Inflammatory macrophage treated with lipopolysaccharide for 1 hour (primary cell): ENCODE data around the gene ZNF239.
"Not testable (repeated sequence)": the region's sequence is repeated elsewhere in the genome, so short reads cannot be mapped to it uniquely, and the experiment has no call there.

Source experiments
- DNase-seq, 2 donors: peaks; one replicate each; pipeline ENCODE4 v3.0.0-alpha.2; 2020 to 2022

ZNF239 gene

DNA sequence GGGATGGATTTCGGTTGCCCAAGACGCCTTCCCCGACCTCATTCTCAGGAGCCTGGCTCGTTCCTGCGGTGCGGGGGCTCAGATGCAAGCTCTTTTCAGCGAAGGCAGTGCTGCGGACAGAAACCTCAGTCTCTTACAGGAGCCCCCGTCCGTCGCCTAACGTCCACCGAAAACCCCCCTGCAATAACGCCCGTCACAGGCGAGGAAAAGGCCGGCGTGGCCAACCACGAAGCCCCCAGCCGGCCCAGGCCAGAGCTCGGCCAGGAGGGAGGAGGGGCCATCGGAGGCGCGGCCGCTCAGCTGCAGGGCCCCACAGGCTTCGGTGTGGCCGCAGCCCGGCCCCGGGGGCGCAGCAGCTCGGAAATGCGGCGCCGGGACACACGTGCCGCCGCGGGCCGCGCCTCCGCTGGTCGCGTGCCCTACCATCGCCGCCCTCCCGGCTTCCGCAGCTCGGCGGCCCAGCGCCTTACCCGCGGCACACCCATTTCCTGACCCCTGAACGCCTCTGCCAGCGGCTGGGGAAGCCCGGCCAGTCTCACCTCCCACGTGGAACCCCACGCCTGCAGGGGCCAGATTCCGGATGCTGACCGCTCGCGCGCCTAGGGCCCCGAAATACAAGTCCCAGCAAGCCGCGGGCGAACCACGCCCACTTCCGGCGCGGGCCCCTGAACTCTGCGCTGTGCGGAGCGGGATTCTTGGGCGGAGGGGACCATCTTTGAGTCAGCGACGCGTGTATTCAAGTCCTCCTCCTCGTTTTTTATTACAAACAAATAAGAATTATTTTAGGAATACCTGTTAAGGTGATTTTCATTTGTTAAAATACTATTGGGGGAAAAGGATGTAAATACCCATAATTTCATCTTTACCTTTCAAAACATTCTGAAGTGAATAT lies at the start of gene ZNF239:
ZNF239 (minus strand) TSS at position 616 of the 892 bp plus-strand sequence. CDS start 16,537 bp downstream, outside the sequence.
- DNase-seq = peak; percentile 71 to 82

DNA sequence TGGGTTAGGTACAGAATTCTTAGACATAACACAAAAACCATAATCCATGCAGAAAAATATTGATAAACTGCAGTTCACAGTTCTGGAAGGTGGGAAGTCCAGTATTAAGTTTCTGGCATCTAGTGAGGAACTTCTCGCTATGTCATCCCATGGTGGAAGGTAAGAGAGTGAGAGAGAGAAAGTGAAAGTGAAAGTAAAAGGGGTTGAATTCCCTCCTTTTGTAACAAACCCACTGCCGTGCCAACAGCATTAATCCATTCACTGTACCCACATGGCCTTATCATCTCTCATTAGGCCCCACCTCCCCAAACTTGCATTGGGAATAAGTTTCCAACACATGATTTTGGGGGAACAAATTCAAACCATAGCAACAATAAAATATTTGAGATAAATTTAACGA lies 48.9 kb upstream of the ZNF239 start:
- no peak for DNase-seq

DNA sequence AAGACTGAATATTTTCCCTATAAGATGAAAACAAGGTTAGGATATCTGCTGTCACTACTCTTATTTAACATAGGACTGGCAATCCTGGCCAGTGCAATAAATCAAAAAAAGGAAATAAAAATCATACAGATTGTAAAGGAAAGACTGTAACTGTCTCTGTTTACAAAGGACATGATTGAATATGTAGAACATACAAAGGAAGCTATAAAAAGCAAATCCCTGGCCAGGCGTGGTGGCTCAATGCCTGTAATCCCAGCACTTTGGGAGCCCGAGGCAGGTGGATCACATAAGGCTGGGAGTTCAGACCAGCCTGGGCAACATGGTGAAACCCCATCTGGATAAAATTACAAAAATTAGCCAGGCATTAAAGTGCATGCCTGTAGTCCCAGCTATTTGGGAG lies 47.6 kb upstream of the ZNF239 start:
- no peak for DNase-seq

DNA sequence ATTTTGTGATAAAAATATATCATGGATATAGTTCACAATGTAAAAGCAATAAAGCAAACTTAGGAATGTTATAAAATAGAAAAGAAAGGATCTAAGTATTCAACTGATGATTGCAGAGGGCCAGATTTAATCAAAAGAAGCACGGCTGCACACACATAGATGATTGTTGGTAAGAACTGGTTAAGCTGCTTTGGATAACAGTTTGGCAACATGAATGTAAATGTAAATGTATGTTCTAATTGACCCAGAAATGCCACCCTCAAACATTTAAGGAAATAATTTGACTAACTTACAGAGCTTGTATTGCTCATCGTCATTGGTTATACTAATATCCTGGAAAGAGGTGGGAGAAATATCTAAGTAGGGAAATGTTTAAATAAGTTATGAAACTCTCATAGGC lies 45.0 kb upstream of the ZNF239 start:
- DNase-seq = no peak

DNA sequence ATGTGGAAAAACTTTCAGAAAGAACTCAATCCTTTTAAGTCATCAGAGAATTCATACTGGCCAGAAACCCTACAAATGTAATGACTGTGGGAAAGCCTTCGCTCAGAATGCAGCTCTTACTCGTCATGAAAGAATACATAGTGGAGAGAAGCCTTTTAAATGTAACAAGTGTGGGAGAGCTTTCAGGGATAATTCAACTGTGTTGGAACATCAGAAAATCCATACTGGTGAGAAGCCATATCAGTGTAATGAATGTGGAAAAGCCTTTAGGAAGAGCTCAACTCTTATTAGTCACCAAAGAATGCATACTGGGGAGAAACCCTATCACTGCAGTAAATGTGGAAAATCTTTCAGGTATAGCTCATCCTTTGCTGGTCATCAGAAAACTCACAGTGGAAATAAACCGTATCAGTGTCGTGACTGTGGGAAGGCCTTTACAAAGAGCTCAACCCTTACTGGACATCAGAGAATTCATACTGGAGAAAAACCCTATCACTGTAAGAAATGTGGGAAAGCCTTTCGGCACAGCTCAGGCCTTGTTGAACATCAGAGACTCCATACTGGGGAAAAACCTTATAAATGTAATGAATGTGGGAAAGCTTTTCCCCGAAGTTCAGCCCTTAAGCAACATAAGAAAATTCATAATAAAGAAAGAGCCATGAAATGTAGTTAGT lies 42.4 kb upstream of the ZNF239 start:
- no peak for DNase-seq

DNA sequence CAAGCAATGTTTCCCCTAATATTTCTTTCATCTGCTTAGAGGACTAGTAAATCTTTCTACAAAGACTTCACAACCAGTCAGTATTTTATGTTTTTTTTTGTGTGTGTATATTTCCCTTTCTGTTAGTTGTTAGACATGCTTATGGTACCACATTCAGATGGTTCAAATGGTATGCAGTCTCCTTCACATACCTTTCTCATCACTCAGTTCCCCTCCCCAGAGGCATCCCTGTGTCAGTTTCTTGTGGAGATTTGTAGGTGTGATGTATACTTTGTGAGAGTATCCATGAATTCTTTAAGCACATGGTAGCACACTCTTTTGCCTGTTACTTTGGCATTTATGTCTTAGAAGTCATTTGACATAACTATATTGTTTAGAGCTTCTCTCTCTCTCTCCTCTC lies 36.2 kb upstream of the ZNF239 start:
- no peak for DNase-seq

DNA sequence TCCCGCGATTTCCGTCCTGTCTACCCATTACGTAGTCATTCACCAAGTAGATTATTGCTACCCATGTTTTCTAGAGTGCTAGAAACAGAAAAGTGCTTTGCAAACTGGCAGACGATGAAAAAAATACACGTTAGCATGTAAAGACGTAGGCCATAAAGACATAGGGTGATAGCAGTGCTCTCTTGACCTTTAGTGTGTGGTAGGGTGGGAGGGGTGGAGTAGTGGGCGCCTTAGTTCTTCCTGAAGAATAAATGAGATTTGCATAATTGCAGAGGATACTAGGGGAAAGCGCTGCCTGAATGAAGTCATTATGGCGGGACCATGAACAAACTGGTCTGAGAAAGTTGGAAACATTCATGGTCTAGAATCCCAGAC lies 32.8 kb upstream of the ZNF239 start:
- no peak for DNase-seq

DNA sequence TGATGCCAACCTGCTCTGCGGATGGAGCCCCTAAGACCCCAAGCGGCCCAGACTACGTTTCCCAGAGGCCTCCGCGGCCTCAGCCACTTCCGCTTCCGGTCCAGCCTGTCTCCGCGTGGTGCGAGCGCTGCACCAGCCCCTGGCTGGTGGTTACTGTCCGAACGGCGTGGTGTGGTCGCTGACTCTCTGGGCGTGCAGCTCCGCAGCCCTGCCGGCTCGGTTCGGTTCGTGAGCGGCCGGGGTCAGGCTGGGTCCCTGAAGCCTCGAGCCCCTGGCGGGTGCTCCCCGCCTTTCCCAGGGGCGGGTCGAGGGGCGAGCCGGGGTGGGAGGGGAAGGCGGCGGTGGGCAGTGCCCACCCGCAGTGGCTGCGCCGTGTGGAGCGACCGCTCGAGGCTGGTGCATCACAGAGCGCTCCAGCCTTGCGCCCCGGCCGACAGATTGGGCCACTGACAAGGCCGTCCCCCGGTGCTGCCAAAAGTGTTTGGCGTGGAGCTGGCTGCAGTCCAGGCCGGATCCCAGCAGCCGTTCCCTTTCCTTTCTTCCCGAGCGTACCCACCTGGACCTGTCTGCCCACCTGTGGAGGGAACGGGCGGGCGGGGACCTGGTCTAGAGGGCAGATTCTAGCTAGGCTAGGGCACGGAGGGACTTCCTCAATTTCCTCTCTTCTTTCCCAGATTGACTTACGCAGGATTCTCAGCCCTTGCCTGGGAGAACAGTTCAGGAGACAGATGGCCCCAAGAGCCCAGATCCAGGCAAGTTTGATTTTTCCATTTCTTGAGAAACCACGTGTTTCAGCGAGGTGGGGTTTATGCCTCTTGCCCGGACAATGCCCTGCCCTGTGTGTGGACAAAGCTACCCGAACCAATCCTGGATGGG lies 32.1 kb upstream of the ZNF239 start, which contains the start of gene ZNF485:
ZNF485 (plus strand) TSS at position 116 of the 876 bp plus-strand sequence; CDS start at position 729, 613 bp downstream.
- DNase-seq = peak; percentile 38 to 42

DNA sequence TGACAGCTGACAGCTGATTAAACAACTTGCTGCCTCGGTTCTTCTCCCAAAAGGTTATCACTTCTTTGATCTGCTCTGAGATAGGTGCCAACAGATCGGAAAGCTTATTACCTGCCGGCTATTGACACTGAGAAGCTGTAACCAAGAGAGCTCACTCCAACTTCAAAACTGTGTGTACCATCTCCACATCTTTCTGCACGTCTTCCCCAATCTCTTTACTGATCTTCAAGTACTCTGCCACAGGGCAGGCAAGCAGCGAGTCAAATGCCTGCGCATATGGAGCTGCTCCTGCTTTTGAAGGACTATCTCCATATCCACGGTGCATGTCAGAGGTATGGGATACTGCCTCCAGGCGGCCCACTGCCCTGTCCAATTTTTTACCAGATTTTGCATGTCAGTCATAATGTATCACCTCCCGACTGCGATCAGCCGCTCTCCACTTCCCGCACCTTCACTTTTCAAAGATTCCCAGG lies 31.5 kb upstream of the ZNF239 start:
- no peak for DNase-seq

DNA sequence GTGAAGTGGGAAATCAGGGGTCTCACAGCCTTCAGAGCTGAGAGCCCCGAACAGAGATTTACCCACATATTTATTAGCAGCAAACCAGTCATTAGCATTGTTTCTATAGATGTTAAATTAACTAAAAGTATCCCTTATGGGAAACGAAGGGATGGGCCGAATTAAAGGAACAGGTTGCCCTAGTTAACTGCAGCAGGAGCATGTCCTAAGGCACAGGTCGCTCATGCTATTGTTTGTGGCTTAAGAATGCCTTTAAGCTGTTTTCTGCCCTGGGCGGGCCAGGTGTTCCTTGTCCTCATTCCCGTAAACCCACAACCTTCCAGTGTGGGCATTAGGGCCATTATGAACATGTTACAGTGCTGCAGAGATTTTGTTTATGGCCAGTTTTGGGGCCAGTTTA lies 27.2 kb upstream of the ZNF239 start:
- DNase-seq = not testable (repeated sequence)

DNA sequence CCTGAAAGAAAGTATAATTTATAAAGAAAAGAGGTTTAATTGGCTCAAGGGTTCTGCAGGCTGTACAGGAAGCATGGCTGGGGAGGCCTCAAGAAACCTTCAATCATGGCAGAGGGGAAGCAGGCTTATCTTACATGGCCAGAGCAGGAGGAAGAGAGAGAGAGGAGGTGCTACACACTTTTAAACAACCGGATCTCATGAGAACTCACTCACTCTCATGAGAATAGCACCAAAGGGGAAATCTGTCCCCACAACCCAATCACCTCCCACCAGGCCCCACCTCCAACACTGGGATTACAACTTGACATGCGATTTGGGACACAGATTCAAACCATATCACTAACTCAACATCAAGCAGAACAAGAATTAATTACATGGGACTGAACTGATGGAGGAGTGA lies 24.9 kb upstream of the ZNF239 start:
- no peak for DNase-seq

DNA sequence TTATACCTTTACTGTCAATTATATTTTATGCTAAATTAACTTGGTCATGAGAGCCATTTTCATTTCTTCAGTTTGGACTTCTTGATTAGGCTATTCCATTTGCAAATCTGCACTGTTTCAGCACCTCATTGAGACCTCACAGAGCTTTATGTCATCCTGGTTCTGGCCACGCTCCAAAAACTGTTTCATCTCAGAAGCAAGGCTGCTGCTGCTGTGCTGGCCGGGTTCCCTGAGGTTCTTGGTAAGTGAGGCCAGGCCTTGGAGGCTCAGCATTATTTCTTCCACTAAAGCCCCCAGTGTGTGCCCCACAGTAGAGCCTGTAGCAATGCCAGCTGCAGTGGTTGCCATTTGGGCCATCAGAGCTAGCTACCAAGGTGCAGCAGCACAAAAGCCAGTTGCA lies 24.0 kb upstream of the ZNF239 start:
- DNase-seq = no peak

DNA sequence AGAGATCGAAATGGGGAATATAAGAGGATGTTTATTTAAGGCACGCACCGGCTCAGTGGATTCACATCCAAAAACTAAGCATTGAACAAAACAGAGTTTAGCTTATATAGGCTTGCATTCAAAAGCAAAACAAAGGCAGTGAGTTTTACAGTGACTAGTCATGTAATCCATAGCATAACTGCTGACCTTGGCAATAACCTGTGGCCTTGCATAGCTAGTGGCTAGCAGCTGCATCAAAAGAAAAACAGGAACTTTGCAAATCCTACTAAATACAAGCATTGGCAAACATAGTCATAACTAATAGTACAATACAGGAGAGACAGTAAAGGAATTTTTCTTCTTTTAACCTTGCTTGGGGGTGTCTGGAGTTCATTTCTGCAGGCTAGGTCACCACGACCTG lies 22.1 kb upstream of the ZNF239 start:
- DNase-seq = peak; percentile 18 to 33

DNA sequence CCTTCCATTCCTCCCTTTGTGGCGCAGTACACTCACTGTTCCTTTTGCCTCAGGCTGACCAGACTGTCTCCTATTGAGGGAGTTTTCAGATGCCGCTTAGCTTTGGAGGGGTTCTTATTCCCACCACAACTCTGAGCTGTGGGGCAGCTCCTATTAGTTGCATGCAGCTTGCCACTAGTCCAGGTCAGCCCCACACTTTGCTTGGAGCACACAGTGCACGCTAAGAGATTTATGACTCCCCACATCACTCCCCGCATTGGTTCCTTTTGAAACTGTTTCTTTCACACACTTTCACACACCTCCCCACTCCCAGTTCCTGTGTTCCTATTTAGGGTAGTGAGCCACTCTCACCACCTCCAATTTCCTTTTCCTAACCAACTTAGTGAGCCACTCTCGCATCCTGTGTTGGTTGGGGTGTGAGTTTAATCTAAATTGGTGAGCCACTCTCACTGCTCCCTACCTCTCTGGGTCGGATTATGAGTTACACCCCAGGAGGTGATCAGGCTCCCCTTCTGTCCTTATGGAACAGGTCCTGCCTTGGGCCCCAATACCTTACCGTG lies 21.4 kb upstream of the ZNF239 start:
- DNase-seq = no peak

DNA sequence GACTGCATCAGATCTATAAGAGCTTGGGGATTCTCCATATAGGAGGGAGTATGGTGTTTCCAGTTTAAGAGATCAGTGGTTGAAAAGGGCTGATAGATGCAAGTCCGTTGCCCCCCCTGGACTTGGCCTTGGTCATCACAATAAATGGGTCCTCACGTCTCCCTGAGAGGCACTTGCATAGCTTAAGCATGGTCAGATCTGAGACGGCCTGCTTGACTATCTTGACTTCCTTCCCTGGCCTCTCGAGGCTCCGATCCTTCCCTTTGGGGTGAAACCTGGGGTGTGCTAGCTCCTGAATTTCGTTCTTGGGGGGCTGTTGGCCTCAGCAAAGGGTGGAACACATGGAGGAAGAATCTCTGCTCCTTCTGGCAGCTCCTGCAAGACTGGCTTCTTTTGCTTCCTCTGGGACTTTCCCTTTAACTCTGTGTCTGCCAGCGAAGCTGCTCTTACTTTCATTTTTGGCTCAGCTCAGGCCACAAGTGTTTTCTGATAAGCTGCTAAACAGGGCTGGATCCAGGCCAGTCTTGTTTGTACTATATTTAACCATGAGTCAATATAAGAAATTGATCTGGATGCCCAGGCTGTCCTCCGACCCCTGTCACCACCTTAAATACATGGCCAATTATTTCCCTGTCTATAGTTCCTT lies 20.7 kb upstream of the ZNF239 start:
- peak; percentile 48 to 57 for DNase-seq

DNA sequence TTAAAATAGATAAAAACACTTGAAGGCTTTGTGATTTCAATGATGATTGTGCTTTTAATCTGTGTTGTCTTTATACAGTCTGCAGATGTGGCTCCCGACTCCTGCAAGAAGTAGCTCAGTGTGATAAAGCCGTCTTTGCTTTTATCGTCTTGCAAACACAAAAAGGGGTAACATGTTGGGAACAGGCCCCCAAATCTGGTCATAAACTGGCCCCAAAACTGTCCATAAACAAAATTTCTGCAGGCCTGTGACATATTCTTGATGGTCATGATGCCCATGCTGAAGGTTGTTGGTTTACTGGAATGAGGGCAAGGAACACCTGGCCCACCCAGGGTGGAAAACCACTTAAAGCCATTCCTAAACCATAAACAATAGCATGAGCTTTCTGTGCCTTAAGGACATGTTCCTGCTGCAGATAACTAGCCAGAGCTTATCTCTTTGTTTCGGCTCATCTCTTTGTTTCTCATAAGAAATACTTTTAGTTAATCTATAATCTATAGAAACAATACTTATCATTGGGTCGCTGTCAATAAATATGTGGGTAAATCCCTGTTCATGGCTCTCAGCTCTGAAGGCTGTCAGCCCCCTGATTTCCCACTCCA lies 17.0 kb upstream of the ZNF239 start:
- no peak for DNase-seq

DNA sequence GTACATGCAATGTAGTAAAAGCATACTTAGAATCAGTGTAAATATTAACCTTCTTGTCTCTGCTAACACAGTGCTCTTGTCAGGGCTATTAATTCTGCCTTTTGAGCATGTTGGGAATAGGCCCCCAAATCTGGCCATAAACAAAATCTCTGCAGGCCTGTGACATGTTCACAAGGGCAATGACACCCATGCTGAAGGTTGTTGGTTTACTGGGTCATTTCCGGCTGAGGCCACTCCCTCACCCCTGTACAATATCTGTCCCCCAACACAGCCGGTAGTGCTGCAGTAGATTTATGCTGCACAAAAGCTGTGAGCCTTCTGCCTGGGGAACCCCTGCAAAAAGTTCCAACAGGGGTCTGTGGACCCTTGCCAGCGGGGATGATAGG lies 12.3 kb upstream of the ZNF239 start:
- not testable (repeated sequence) for DNase-seq

DNA sequence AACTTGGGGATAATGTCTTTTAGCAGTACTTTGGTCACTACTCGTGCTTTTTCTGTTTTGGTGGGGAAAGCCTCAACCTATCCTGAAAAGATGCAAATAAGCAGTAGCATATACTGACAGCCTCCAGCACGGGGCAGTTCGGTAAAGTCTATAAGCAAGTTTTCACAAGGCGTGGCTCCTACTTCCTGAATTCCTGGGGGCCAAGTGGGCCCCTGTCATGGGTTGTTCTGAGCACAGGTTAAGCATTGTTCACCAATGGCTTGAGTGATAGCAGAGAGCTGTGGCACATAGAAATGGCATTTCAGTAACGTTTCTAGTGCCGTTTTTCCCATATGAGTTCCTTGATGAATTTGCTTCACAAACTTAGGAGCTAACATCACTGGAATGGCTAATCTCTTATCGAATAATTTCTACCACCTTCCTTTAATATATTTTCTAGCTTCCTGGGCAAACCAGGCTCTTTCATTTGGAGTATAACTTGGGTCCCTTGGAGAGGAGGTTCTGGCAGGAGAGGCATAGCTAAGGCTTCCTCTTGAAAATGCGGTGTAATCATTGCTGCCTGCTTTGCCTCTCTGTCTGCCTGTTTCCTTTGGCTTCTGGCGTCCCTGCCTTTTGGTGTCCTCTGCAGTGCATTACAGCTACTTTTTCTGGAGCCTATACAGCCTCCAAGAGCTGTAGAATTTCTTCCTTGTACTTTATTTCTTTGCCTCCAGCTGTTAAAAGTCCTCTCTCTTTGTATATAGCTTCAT lies 11.7 kb upstream of the ZNF239 start:
- DNase-seq = no peak

DNA sequence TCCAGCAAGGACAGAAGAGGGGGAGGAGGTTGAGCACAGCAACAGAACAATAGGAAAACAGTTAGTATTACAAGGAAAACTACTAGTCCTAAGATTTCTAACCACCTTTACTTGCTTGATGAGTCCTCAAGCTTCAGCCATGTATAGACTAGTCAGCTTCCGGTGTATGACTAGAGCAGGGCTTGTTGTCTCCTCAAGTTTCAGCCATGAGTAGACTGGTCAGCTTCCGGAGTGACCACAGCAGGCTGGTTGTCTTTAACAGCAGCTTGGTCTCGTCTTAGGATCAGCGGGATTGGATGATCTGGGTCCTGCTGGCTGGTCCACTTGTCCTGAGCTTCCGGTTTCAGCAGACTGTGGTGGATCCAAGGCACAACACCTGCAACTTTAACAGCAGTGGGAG lies 10.6 kb upstream of the ZNF239 start:
- no peak for DNase-seq

DNA sequence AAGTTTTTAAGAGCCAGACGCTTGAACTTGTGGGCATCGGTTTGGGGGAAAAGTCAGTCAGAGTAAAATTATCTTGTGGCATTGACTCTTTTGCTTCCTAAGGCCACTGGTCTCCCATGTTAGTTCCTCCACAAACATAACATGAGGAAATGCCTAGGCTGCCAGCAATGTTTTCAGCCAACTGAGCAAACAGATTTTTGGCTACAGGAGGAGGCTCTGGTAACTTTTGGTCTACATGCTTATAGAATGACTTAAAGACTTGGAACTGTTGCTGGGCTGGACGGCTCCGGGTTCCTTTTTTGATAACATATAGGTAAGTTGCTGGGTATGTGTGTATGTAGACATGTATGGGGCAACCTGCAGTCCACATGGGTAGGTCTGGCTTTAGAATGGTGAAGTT lies 9.6 kb upstream of the ZNF239 start:
- DNase-seq = no peak

DNA sequence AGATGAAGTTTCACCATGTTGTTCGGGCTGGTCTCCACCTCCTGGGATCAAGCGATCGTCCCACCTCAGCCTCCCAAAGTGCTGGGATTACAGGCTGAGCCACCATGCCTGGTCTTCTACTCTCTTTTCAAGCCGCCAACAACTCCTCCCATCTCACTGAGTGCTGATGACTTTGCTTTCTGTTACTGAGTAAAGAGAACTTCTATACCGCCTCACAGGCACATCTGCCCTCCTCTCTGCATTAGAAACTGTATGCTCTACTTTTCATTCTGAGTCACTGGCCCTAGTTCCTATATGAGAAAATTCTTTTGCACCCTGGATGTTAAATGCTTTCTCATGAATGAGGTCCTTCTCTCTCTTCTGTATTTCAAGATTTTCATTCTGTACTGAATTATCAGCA lies 2.2 kb upstream of the ZNF239 start:
- no peak for DNase-seq
